ENCODE results near the gene RAD18.

RAD18 gene

GRCh38 chr3:8964436-8965370 is 1.4 kb upstream of the RAD18 start:
- no peak for FAIRE-seq

DNA sequence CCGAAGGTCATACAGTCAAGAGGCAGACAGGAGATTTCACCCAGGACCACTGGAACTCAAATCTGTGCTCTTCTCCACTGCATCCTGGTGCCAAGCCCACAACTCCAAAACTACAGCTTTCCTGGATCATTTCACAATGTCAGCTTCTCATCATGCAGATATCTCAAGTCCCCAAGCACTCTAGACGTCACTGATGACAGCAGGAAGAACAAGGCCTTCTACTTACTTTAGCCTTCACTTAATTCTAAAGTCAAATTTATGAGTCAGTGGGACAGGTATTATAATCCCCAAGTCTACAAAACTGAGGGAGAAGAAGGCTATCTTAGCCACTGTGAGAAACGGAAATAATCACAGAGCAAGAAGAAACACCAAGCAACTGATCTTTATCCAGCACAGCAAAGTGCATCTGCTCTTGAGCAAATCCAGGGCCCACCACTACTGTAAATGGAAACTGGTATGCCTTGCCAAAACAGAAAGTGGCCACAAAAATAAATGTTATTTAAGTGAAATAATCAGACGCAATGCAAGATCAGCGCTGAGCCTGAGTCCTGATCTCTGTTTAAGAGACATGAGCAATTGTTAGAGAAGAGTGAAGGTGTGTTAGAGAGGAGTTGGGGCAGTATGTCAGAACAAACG is 928 bp downstream of the RAD18 start:
- FAIRE-seq: no peak

DNA sequence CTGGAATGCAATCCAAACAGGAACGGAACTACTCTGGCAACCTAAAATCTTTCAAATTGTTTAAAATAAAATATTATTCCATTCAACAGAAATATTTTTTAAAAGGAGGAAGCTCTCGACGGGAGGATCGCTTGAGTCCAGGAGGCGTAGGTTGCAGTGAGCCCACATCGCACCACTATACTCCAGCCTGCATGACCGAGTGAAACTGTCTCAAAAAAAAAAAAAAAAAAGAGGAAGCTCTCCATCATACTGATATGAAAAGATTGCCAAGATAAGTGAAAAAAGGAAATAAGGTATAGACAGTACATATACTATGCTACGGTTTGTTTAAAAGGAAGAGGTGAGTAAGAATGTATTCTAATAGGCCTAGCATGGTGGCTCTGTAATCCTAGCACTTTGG is 3.6 kb downstream of the RAD18 start:
- FAIRE-seq: no peak

DNA sequence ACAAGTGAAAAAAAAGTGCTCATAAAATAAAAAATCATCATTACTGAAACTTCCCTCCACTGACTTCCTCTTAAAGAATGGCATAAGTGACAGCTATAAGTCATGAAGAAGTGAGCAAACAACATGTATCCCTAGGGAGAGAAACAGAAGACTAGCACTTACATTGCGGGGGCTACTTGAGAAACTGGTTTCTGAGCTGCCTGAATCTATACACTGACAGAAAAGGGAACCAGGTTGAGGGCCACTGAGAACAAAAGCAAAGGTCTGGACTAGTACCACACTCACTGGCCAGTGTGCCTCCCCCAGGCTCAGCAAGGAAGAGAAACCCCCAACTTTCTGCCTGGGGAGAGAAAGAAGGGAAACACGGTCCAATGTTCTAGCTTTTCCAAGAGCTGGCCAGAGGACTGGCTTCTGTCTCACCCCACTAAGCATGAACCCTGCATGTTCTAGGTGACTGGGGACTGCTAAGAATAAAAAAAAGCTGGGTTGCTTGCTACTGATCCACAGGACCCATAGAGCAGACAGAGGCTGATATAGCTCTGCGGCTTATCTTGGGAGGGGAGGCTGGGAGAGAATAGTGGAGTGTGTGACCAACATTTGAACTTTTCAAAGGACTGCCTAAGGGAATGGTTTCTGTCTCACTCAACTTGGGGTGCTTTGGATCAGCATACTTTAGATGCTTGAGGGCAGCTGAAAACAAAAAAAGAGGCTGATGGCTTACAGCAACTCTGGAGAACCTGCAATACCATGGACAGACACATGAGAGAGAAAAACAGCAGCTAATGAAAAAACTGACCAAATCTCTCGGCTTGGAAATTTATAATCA is 8.1 kb downstream of the RAD18 start:
- no peak for FAIRE-seq

DNA sequence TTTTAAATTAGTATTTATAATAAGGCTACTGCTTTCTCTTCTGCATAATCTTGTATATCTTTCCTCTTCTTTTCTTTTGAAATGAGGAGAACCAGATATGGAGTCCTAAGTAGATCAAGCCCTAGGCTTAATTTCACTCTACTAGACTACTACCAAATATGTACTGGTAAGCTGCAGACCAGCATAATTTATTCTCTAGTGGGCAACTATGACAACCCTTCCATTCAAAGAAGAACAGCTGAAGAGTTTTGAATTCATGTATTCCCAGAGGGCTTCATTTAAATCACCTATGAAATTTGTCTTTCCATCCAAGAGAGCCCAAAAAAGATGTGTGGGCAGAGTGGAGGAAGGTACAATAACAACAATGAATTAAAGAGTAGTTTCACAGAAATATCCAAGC is 10.0 kb downstream of the RAD18 start:
- FAIRE-seq: no peak

GRCh38 chr3:8952130-8952529 is 11.1 kb downstream of the RAD18 start:
- no peak for FAIRE-seq

DNA sequence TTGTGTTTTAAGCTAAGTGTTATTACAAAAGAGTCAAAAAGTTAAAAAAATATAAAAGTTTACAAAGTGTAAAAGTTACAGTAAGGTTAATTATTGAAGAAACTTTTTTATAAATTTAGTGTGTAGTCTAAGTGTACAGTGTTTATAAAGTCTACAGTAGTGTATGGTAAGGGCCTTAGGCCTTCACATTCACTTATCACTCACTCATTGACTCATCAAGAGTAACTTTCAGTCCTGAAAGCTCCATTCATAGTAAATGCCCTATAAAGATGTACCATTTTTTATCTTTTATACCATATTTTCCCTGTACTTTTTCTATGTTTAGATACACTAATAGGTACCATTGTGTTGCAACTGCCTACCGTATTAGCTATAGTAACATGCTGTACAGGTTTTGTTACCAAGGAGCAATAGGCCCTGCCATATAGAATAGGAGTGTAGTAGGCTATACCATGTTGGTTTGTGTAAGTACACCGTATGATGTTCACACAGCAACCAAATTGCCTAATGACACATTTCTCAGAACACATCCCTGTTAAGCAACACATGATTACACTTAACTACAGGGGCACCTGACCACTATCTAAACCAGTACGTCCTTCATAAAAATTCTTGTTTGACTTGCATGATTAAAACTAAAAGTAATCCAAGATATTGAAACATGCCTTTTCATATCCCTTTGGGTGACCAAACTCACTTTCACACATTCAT is 17.2 kb downstream of the RAD18 start:
- no peak for FAIRE-seq

DNA sequence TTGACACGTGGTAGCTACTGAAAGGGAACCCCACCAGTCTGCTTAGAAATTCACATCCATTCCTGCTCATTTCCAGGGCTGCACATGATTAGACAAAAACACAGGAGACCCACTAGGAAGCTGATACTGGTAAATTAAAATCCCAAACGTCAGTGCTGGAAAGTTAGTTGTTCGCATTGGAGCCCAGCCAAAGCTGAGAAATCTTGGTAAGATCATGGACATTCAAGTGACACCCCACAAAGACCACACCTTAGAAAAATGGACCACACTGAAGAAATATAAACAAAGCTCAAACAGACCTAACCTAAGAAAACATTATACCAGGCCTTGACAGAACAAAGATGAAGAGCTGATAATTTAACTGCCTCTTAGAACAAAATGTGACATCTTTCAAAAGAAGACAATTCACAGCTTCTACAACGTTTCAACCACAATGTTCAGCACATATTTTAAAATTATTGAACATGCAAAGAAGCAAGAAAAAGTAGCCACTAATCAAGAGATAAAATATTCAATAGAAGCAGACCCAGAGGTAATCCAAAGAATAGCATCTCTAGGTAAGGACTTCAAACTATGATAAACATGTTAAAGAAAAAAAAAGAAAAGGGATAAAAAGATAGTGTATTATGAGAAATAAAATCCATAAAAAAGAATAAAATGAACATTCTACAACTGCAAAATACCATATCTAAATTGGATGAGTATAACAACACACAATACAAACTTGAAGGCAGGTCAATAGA is 20.4 kb downstream of the RAD18 start:
- FAIRE-seq: no peak

DNA sequence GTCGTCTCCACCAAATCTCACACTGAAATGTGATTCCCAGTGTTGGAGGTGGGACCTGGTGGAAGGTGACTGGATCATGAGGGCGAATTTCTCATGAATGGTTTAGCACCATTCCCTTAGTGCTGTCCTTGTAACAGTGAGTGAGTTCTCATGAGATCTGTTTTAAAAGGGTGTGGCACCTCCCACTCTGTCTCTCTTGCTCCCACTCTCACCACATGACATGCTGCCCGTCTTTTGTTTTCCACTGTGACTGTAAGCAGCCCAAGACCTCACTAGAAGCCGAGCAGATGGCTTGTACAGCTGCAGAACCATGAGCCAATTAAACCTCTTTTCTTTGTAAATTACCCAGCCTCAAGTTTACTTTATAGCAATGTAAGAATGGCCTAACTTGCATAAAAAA is 21.2 kb downstream of the RAD18 start:
- FAIRE-seq: no peak

- FAIRE-seq: no peak
Observed at GRCh38 chr3:8938021-8938420, 25.3 kb downstream of the RAD18 start.

GRCh38 chr3:8937064-8938020 is 25.9 kb downstream of the RAD18 start:
- no peak for FAIRE-seq

DNA sequence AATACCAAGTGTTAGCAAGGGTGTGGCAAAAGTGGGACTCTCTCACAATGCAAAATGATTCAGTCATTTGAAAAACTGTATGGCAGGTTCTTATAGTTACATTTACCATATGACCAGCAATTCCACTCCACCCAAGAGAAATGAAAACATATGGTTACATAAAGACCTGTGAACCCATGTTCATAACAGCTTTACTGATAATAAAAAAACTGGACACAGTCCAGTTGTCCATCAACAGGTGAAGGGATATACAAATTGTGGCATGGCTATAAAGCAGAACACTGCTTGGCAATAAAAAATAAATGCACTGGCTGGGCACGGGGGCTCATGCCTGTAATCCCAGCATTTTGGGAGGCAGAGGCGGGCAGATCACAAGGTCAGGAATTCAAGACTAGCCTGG is 30.8 kb downstream of the RAD18 start:
- no peak for FAIRE-seq

GRCh38 chr3:8931342-8931741 is 31.9 kb downstream of the RAD18 start:
- no peak for FAIRE-seq

GRCh38 chr3:8929860-8930259 is 33.4 kb downstream of the RAD18 start:
- FAIRE-seq: no peak

GRCh38 chr3:8914491-8914890 is 48.8 kb downstream of the RAD18 start:
- FAIRE-seq: no peak

- FAIRE-seq: no peak
Observed at GRCh38 chr3:8911781-8912180, 51.5 kb downstream of the RAD18 start.

DNA sequence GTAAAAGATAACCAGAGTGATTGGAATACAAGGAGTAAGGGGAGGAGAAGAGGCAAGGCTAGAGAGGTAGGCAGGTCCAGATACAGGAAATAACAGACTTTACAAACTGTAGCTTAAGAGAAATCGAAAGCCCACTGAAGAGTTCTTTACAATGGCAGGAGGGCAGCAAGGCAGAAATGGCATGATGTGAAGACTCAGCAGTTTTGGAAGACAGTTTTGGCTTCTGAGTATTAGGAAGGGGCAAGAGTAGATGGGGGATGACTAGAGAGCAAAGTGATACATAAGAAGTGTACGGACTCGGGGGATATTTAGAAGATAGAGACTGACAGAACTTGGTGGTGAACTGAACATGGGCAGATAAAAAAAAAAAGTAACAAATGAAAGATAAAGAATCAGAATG is 54.1 kb downstream of the RAD18 start:
- FAIRE-seq: no peak

DNA sequence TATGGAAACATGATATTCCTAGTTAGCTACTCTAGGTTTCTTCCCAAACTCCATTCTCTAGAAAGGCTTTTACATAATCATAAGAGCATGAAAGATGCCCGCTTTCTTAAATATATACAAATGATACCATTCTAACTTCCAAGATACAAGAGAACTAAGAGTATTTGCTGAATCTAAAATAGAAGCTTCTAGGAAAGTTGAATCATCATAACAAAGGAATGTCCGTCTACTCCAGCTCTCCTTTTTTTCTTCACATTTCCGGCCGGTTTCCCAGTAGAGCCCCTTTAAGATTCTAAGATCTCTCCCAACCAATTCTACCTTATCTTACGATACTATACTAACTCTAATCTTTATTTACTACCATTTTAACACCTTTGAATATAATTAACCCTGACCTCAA is 60.1 kb downstream of the RAD18 start:
- no peak for FAIRE-seq

DNA sequence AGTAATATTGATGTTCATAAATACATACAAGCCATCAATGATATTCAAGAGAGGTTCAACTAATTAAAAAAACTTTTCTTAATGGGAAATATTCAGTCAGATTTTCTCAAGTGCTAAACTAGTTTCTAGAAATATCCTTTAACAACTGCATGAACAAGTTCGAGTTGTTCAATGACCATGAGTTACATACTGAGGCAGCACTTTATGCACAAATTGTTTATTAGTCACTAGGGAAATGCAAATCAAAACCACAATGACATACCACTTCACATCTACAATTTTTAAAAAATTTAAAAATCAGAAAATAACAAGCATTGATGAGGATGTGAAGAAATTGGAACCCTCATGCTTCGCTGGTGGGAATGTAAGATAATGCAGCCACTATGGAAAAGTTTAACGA is 62.4 kb downstream of the RAD18 start:
- FAIRE-seq: no peak

- FAIRE-seq: no peak
Observed at GRCh38 chr3:8899876-8900460, 63.3 kb downstream of the RAD18 start.
